ENCODE results near the gene MSI2.
"Not testable (repeated sequence)": the region's sequence is repeated elsewhere in the genome, so short reads cannot be mapped to it uniquely, and the experiment has no call there.

The MSI2 gene

GRCh38 chr17:57213180-57213825, 43.0 kb upstream of the MSI2 start:
- Histone ChIP-seq H2AFZ (ENCODE audit: low read depth, low read length, severe bottlenecking) (no peak overlapping the region), H4K20me1 (ENCODE audit: low read depth, low read length) (no peaks in the 10 kb centered on the region), H3K4me2 (ENCODE audit: low read depth, low read length, poor library complexity, severe bottlenecking) (no peak overlapping the region), H3K9ac (ENCODE audit: low read length) (no peak overlapping the region), H3K4me3 (ENCODE audit: insufficient read depth, low read length, poor library complexity, severe bottlenecking) (no peak overlapping the region), H3K79me2 (ENCODE audit: insufficient read depth, low read length) (no peaks in the 10 kb centered on the region), H3K36me3 (ENCODE audit: low read length) (no peaks in the 10 kb centered on the region), H3F3A (ENCODE audit: insufficient read depth) (no peaks in the 10 kb centered on the region), H3K9me3 (ENCODE audit: insufficient read depth, low read length) (no peaks in the 10 kb centered on the region), H3K27ac (ENCODE audit: low read depth, low read length) (no peak overlapping the region), H3K9me2 (replicated peaks; ENCODE audit: insufficient read depth, low read length) (no peaks in the 10 kb centered on the region), H3K27me3 (ENCODE audit: low read length) (no peaks in the 10 kb centered on the region)
- no peak for TF ChIP-seq EZH2phosphoT487 (conservative IDR thresholded peaks at IDR 0.05; ENCODE audit: low read length)
- TF ChIP-seq CTCF (IDR thresholded peaks at IDR 0.05; ENCODE audit: insufficient read depth, low read length, poor library complexity, severe bottlenecking), result no peak

GRCh38 chr17:57215317-57215716, 41.0 kb upstream of the MSI2 start:
- no peak overlapping the region for H3K4me3 ChIP-seq (ENCODE audit: insufficient read depth, low read length, poor library complexity, severe bottlenecking)
- no peak overlapping the region for H2AFZ ChIP-seq (ENCODE audit: low read depth, low read length, severe bottlenecking)
- TF ChIP-seq CTCF (IDR thresholded peaks at IDR 0.05; ENCODE audit: insufficient read depth, low read length, poor library complexity, severe bottlenecking) (no peak), EZH2phosphoT487 (conservative IDR thresholded peaks at IDR 0.05; ENCODE audit: low read length) (no peak)
- H4K20me1 ChIP-seq (ENCODE audit: low read depth, low read length), result no peaks in the 10 kb centered on the region
- H3K9ac ChIP-seq (ENCODE audit: low read length), result no peak overlapping the region
- no peaks in the 10 kb centered on the region for H3K36me3 ChIP-seq (ENCODE audit: low read length)
- H3K4me2 ChIP-seq (ENCODE audit: low read depth, low read length, poor library complexity, severe bottlenecking), result no peak overlapping the region
- no peaks in the 10 kb centered on the region for H3K9me3 ChIP-seq (ENCODE audit: insufficient read depth, low read length)
- H3F3A ChIP-seq (ENCODE audit: insufficient read depth), result no peaks in the 10 kb centered on the region
- no peaks in the 10 kb centered on the region for H3K27me3 ChIP-seq (ENCODE audit: low read length)
- H3K79me2 ChIP-seq (ENCODE audit: insufficient read depth, low read length), result no peaks in the 10 kb centered on the region
- no peaks in the 10 kb centered on the region for H3K9me2 ChIP-seq (replicated peaks; ENCODE audit: insufficient read depth, low read length)
- no peak overlapping the region for H3K27ac ChIP-seq (ENCODE audit: low read depth, low read length)

- TF ChIP-seq CTCF (IDR thresholded peaks at IDR 0.05; ENCODE audit: insufficient read depth, low read length, poor library complexity, severe bottlenecking) (no peak), EZH2phosphoT487 (conservative IDR thresholded peaks at IDR 0.05; ENCODE audit: low read length) (no peak)
- Histone ChIP-seq H2AFZ (ENCODE audit: low read depth, low read length, severe bottlenecking) (no peak overlapping the region), H3K9me2 (replicated peaks; ENCODE audit: insufficient read depth, low read length) (no peaks in the 10 kb centered on the region), H4K20me1 (ENCODE audit: low read depth, low read length) (no peaks in the 10 kb centered on the region), H3K27ac (ENCODE audit: low read depth, low read length) (no peak overlapping the region), H3K36me3 (ENCODE audit: low read length) (peaks cover 6% of the 10 kb centered on the region; the same call in 1 of the 2 replicates), H3F3A (ENCODE audit: insufficient read depth) (no peaks in the 10 kb centered on the region), H3K79me2 (ENCODE audit: insufficient read depth, low read length) (no peaks in the 10 kb centered on the region), H3K4me2 (ENCODE audit: low read depth, low read length, poor library complexity, severe bottlenecking) (no peak overlapping the region), H3K4me3 (ENCODE audit: insufficient read depth, low read length, poor library complexity, severe bottlenecking) (no peak overlapping the region), H3K9me3 (ENCODE audit: insufficient read depth, low read length) (peaks cover 15% of the 10 kb centered on the region; the same call in 1 of the 2 replicates), H3K9ac (ENCODE audit: low read length) (no peak overlapping the region), H3K27me3 (ENCODE audit: low read length) (no peaks in the 10 kb centered on the region; the same call in 1 of the 2 replicates)
Measured at GRCh38 chr17:57221366-57222350, 34.7 kb upstream of the MSI2 start.

GRCh38 chr17:57222422-57222821, 33.9 kb upstream of the MSI2 start:
- not testable (repeated sequence) for H4K20me1 ChIP-seq (ENCODE audit: low read depth, low read length); H3K4me3 ChIP-seq (ENCODE audit: insufficient read depth, low read length, poor library complexity, severe bottlenecking); H3K4me2 ChIP-seq (ENCODE audit: low read depth, low read length, poor library complexity, severe bottlenecking); H3K79me2 ChIP-seq (ENCODE audit: insufficient read depth, low read length); H3K9ac ChIP-seq (ENCODE audit: low read length); H3K9me2 ChIP-seq (replicated peaks; ENCODE audit: insufficient read depth, low read length); H3K36me3 ChIP-seq (ENCODE audit: low read length); H3K27ac ChIP-seq (ENCODE audit: low read depth, low read length); H2AFZ ChIP-seq (ENCODE audit: low read depth, low read length, severe bottlenecking); H3K27me3 ChIP-seq (ENCODE audit: low read length); H3F3A ChIP-seq (ENCODE audit: insufficient read depth)
- H3K9me3 ChIP-seq (ENCODE audit: insufficient read depth, low read length), result peaks cover 15% of the 10 kb centered on the region; the same call in 1 of the 2 replicates

All from SU-DHL-6 (cell line).